Anterior cingulate cortex (tissue), 58 donors: ENCODE data around the gene DGCR6L.
"Not testable (repeated sequence)": the region's sequence is repeated elsewhere in the genome, so short reads cannot be mapped to it uniquely, and the experiment has no call there.

Experiments
- DNase-seq, 58 donors: peaks; one replicate each; lab custom pipeline; 2025; lab: John Stamatoyannopoulos, UW

The DGCR6L gene

GRCh38 chr22:20296598-20296997 lies 23.3 kb downstream of the DGCR6L start:
- no peak for DNase-seq

- no peak for DNase-seq
Measured at GRCh38 chr22:20295262-20296064, 24.4 kb downstream of the DGCR6L start.

- DNase-seq, result no peak
Measured at GRCh38 chr22:20292673-20293232, 27.1 kb downstream of the DGCR6L start.

GRCh38 chr22:20292108-20292507 lies 27.8 kb downstream of the DGCR6L start:
- no peak for DNase-seq

- no peak for DNase-seq
Measured at GRCh38 chr22:20291604-20292063, 28.2 kb downstream of the DGCR6L start.

GRCh38 chr22:20291249-20291586 lies 28.6 kb downstream of the DGCR6L start:
- DNase-seq, result no peak

- no peak for DNase-seq
Measured at GRCh38 chr22:20290578-20291248, 29.1 kb downstream of the DGCR6L start.

GRCh38 chr22:20290045-20290392 lies 29.8 kb downstream of the DGCR6L start:
- DNase-seq, result no peak

GRCh38 chr22:20289182-20290044 lies 30.4 kb downstream of the DGCR6L start:
- not testable (repeated sequence) for DNase-seq

- not testable (repeated sequence) for DNase-seq
Measured at GRCh38 chr22:20286784-20287423, 33.0 kb downstream of the DGCR6L start.

- not testable (repeated sequence) for DNase-seq
Measured at GRCh38 chr22:20286312-20286660, 33.6 kb downstream of the DGCR6L start.

- peak in 53 of 58 donors; percentile 19 to 95 (median 62) for DNase-seq
Measured at GRCh38 chr22:20285473-20286311, 34.2 kb downstream of the DGCR6L start.

GRCh38 chr22:20284471-20285086 lies 35.3 kb downstream of the DGCR6L start:
- no peak for DNase-seq

- DNase-seq, result peak in 13 of 58 donors; percentile 12 to 59 (median 28)
Measured at GRCh38 chr22:20283674-20284066, 36.2 kb downstream of the DGCR6L start.

- no peak for DNase-seq
Measured at GRCh38 chr22:20282901-20283673, 36.8 kb downstream of the DGCR6L start.

GRCh38 chr22:20281891-20282290 lies 38.0 kb downstream of the DGCR6L start:
- DNase-seq, result no peak

- DNase-seq, result not testable (repeated sequence)
Measured at GRCh38 chr22:20281473-20281872, 38.4 kb downstream of the DGCR6L start.

- no peak for DNase-seq
Measured at GRCh38 chr22:20280866-20281265, 39.0 kb downstream of the DGCR6L start.
